ENCODE measurements around the gene TRAPPC14. TPM values are rescaled to one million over a fixed set of nuclear protein-coding genes. Genes with fewer than 3 reads are reported as not detected.

TRAPPC14 gene
- total and polyA plus RNA-seq, 2 of the 13 experiments (the other 11 are each of a cell fraction or from before 2014, with no cell fraction given): 4.7 to 9.6 TPM

DNA sequence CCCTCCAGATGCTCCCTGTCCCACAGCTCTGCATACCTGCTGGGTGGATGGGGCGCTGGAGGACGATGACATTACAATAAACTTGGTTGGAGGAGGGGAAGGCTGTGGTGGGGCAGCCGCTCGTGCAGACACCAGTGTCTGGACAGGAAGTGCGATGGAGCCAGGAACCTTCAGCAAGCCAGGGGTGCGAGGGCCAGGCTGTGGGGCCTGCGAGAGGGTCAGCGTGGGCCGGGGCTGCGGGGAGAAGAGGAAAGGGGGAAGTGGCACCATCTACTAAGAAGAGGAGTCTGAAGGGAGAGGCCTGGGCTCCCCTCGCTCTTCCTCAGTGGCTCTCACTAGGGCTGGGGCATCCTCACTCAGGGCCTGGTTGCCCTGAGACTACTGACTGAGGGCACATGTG lies 50.6 kb downstream of the TRAPPC14 start:
- DNase-seq (ENCODE audit: low spot score) (no peak), FAIRE-seq (no peak), ATAC-seq (no peak)
- no peak overlapping the region for H3K4me3 ChIP-seq (replicated peaks in 1 of 3; ENCODE audit: insufficient read depth in 1 of 3, low read depth in 2 of 3, low read length in 3 of 3)
- H3K9me3 ChIP-seq (ENCODE audit: low read length): no peaks in the 10 kb centered on the region
- TF ChIP-seq KDM3A (CRISPR knock-in tag; IDR thresholded peaks at IDR 0.05; ENCODE audit: low read depth) (no peak), ZNF75D (CRISPR knock-in tag; IDR thresholded peaks at IDR 0.05; ENCODE audit: borderline replicate concordance) (no peak), HOXD1 (CRISPR knock-in tag; IDR thresholded peaks at IDR 0.05) (no peak), POLR2AphosphoS5 (IDR thresholded peaks at IDR 0.05; ENCODE audit: low read depth, low read length) (no peak), TCF12 (IDR thresholded peaks at IDR 0.05) (no peak), TCF12 (CRISPR knock-in tag; IDR thresholded peaks at IDR 0.05) (no peak), PHF21A (CRISPR knock-in tag; IDR thresholded peaks at IDR 0.05) (no peak), ZNF225 (CRISPR knock-in tag; IDR thresholded peaks at IDR 0.05) (no peak), NFKBIZ (CRISPR knock-in tag; IDR thresholded peaks at IDR 0.05) (no peak), CBX2 (IDR thresholded peaks at IDR 0.05; ENCODE audit: low read depth, low read length) (no peak), CBX2 (CRISPR knock-in tag; IDR thresholded peaks at IDR 0.05; ENCODE audit: low read depth) (no peak), HIVEP1 (CRISPR knock-in tag; IDR thresholded peaks at IDR 0.05) (no peak), GPN1 (CRISPR knock-in tag; IDR thresholded peaks at IDR 0.05; ENCODE audit: borderline replicate concordance) (no peak), ZSCAN31 (CRISPR knock-in tag; IDR thresholded peaks at IDR 0.05; ENCODE audit: low read depth) (no peak), BRCA1 (CRISPR knock-in tag; IDR thresholded peaks at IDR 0.05) (no peak), ZNF34 (CRISPR knock-in tag; IDR thresholded peaks at IDR 0.05; ENCODE audit: borderline replicate concordance) (no peak), SRSF1 (optimal IDR thresholded peaks at IDR 0.05; ENCODE audit: low read depth, low read length) (no peak), SMYD3 (CRISPR knock-in tag; IDR thresholded peaks at IDR 0.05) (no peak), ATF7-NPFF (CRISPR knock-in tag; IDR thresholded peaks at IDR 0.05; ENCODE audit: low read depth) (no peak)
- TF ChIP-seq, protein P1, sequence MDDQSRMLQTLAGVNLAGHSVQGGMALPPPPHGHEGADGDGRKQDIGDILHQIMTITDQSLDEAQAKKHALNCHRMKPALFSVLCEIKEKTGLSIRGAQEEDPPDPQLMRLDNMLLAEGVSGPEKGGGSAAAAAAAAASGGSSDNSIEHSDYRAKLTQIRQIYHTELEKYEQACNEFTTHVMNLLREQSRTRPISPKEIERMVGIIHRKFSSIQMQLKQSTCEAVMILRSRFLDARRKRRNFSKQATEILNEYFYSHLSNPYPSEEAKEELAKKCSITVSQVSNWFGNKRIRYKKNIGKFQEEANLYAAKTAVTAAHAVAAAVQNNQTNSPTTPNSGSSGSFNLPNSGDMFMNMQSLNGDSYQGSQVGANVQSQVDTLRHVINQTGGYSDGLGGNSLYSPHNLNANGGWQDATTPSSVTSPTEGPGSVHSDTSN (CRISPR knock-in tag; IDR thresholded peaks at IDR 0.05; ENCODE audit: borderline replicate concordance): no peak
- TF ChIP-seq, protein P2, sequence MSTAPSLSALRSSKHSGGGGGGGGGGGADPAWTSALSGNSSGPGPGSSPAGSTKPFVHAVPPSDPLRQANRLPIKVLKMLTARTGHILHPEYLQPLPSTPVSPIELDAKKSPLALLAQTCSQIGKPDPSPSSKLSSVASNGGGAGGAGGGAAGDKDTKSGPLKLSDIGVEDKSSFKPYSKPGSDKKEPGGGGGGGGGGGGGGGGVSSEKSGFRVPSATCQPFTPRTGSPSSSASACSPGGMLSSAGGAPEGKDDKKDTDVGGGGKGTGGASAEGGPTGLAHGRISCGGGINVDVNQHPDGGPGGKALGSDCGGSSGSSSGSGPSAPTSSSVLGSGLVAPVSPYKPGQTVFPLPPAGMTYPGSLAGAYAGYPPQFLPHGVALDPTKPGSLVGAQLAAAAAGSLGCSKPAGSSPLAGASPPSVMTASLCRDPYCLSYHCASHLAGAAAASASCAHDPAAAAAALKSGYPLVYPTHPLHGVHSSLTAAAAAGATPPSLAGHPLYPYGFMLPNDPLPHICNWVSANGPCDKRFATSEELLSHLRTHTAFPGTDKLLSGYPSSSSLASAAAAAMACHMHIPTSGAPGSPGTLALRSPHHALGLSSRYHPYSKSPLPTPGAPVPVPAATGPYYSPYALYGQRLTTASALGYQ (CRISPR knock-in tag; IDR thresholded peaks at IDR 0.05): no peak
- no peak overlapping the region for H3K27ac ChIP-seq (ENCODE audit: extremely low read length, insufficient read depth, low read length)
- H2AFZ ChIP-seq (ENCODE audit: low read length): no peak overlapping the region
- peaks cover 10 to 30% of the 10 kb centered on the region in 2 experiments; a peak in 4 of 5 replicates for H3K36me3 ChIP-seq (replicated peaks in 1 of 2; ENCODE audit: control insufficient read depth in 1 of 2, insufficient read depth in 2 of 2, low read length in 2 of 2)
- H3K9ac ChIP-seq (ENCODE audit: insufficient read depth, low read depth, low read length): no peak overlapping the region
- in situ Hi-C loops (cut with HindIII; ENCODE audit: extremely low pct_ligation_motif_present, low pct_unique_long_range_greater_than_20kb) (no loop called here), intact Hi-C loops (cut with micrococcal nuclease; ENCODE audit: unreplicated experiment) (no loop called here)
- POLR2A ChIA-PET: no interaction called here
- no TSS peak for BruUV-seq (replicated peaks)
- H3K4me2 ChIP-seq (ENCODE audit: low read depth, low read length): no peak overlapping the region
- H3K4me1 ChIP-seq (ENCODE audit: insufficient read depth, low read length): peaks cover 18% of the 10 kb centered on the region
- no peaks in the 10 kb centered on the region for H4K20me1 ChIP-seq (ENCODE audit: insufficient read depth, low read length)
- no peaks in the 10 kb centered on the region for H3K79me2 ChIP-seq (ENCODE audit: insufficient read depth, low read length)
- WGBS (ENCODE audit: low lambda C conversion rate): 97% methylated on average over 11 of the region's 11 CpGs
- CTCF ChIA-PET (ENCODE audit: low intra/inter-chr PET ratio, low total read pairs): no interaction called here
- no peaks in the 10 kb centered on the region for H3K27me3 ChIP-seq (ENCODE audit: control insufficient read depth in 1 of 2, insufficient read depth in 2 of 2, low read length in 2 of 2)

Data from HepG2 (cell line).